Measurements from ENCODE around the gene SLC12A9.

The SLC12A9 gene

GRCh38 chr7:100914208-100914878, 61.8 kb downstream of the SLC12A9 start (continued):
- TF ChIP-seq HOXC10 (CRISPR knock-in tag; IDR thresholded peaks at IDR 0.05): no peak
- no peak for TF ChIP-seq KLF16 (tag by site-specific recombination; IDR thresholded peaks at IDR 0.05)
- no peak for TF ChIP-seq RBAK (tag by site-specific recombination; IDR thresholded peaks at IDR 0.05)
- TF ChIP-seq ZNF157 (tag by site-specific recombination; IDR thresholded peaks at IDR 0.05): no peak
- no peak for TF ChIP-seq ZNF473 (tag by site-specific recombination; IDR thresholded peaks at IDR 0.05)
- TF ChIP-seq ZBTB8A (tag by site-specific recombination; IDR thresholded peaks at IDR 0.05): peak; percentile 45; the same call in 1 of the 2 replicates
- peak; percentile 89; the same call in 1 of the 2 replicates for TF ChIP-seq ZNF266 (tag by site-specific recombination; IDR thresholded peaks at IDR 0.05; ENCODE audit: low read depth)
- no peak for TF ChIP-seq ZNF639 (tag by site-specific recombination; IDR thresholded peaks at IDR 0.05)
- TF ChIP-seq ZBTB6 (tag by site-specific recombination; IDR thresholded peaks at IDR 0.05): no peak
- no peak for TF ChIP-seq ZNF610 (tag by site-specific recombination; IDR thresholded peaks at IDR 0.05; ENCODE audit: borderline replicate concordance)
- no peak for TF ChIP-seq ZNF677 (tag by site-specific recombination; IDR thresholded peaks at IDR 0.05)
- TF ChIP-seq ZEB2 (tag by site-specific recombination; IDR thresholded peaks at IDR 0.05): no peak
- no peak for TF ChIP-seq ZNF48 (tag by site-specific recombination; IDR thresholded peaks at IDR 0.05)
- TF ChIP-seq, protein P1, sequence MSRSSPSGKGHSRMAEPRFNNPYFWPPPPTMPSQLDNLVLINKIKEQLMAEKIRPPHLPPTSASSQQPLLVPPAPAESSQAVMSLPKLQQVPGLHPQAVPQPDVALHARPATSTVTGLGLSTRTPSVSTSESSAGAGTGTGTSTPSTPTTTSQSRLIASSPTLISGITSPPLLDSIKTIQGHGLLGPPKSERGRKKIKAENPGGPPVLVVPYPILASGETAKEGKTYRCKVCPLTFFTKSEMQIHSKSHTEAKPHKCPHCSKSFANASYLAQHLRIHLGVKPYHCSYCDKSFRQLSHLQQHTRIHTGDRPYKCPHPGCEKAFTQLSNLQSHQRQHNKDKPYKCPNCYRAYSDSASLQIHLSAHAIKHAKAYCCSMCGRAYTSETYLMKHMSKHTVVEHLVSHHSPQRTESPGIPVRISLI (tag by site-specific recombination; IDR thresholded peaks at IDR 0.05): no peak
- TF ChIP-seq, protein P2, sequence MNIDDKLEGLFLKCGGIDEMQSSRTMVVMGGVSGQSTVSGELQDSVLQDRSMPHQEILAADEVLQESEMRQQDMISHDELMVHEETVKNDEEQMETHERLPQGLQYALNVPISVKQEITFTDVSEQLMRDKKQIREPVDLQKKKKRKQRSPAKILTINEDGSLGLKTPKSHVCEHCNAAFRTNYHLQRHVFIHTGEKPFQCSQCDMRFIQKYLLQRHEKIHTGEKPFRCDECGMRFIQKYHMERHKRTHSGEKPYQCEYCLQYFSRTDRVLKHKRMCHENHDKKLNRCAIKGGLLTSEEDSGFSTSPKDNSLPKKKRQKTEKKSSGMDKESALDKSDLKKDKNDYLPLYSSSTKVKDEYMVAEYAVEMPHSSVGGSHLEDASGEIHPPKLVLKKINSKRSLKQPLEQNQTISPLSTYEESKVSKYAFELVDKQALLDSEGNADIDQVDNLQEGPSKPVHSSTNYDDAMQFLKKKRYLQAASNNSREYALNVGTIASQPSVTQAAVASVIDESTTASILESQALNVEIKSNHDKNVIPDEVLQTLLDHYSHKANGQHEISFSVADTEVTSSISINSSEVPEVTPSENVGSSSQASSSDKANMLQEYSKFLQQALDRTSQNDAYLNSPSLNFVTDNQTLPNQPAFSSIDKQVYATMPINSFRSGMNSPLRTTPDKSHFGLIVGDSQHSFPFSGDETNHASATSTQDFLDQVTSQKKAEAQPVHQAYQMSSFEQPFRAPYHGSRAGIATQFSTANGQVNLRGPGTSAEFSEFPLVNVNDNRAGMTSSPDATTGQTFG (tag by site-specific recombination; IDR thresholded peaks at IDR 0.05; ENCODE audit: borderline replicate concordance): no peak
- TF ChIP-seq GLIS1 (tag by site-specific recombination; IDR thresholded peaks at IDR 0.05): no peak
- TF ChIP-seq ZNF670 (tag by site-specific recombination; IDR thresholded peaks at IDR 0.05; ENCODE audit: low read depth): no peak
- TF ChIP-seq, protein P3, sequence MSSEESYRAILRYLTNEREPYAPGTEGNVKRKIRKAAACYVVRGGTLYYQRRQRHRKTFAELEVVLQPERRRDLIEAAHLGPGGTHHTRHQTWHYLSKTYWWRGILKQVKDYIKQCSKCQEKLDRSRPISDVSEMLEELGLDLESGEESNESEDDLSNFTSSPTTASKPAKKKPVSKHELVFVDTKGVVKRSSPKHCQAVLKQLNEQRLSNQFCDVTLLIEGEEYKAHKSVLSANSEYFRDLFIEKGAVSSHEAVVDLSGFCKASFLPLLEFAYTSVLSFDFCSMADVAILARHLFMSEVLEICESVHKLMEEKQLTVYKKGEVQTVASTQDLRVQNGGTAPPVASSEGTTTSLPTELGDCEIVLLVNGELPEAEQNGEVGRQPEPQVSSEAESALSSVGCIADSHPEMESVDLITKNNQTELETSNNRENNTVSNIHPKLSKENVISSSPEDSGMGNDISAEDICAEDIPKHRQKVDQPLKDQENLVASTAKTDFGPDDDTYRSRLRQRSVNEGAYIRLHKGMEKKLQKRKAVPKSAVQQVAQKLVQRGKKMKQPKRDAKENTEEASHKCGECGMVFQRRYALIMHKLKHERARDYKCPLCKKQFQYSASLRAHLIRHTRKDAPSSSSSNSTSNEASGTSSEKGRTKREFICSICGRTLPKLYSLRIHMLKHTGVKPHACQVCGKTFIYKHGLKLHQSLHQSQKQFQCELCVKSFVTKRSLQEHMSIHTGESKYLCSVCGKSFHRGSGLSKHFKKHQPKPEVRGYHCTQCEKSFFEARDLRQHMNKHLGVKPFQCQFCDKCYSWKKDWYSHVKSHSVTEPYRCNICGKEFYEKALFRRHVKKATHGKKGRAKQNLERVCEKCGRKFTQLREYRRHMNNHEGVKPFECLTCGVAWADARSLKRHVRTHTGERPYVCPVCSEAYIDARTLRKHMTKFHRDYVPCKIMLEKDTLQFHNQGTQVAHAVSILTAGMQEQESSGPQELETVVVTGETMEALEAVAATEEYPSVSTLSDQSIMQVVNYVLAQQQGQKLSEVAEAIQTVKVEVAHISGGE (tag by site-specific recombination; conservative IDR thresholded peaks at IDR 0.05; ENCODE audit: low read depth): peak; percentile 65
- no peak for TF ChIP-seq ZNF707 (tag by site-specific recombination; IDR thresholded peaks at IDR 0.05)
- no peak for TF ChIP-seq ZNF76 (tag by site-specific recombination; IDR thresholded peaks at IDR 0.05; ENCODE audit: borderline replicate concordance, low read depth)
- TF ChIP-seq SP3 (tag by site-specific recombination; IDR thresholded peaks at IDR 0.05): no peak
- no peak for TF ChIP-seq ZNF112 (tag by site-specific recombination; IDR thresholded peaks at IDR 0.05)
- TF ChIP-seq ZNF530 (tag by site-specific recombination; IDR thresholded peaks at IDR 0.05; ENCODE audit: low read depth): no peak
- TF ChIP-seq ZNF521 (tag by site-specific recombination; IDR thresholded peaks at IDR 0.05): no peak
- no peak for TF ChIP-seq ZNF26 (tag by site-specific recombination; IDR thresholded peaks at IDR 0.05)
- TF ChIP-seq ZNF146 (tag by site-specific recombination; IDR thresholded peaks at IDR 0.05): no peak
